NCI-H1092 (cell line): ENCODE results near the gene SART1.
"Not testable (repeated sequence)": the region's sequence is repeated elsewhere in the genome, so short reads cannot be mapped to it uniquely, and the experiment has no call there.

ENCODE experiments used
- DNase-seq: peaks from one replicate; lab custom pipeline; 2025; lab: John Stamatoyannopoulos, UW

Gene SART1

GRCh38 chr11:65931773-65932557 is 29.6 kb upstream of the SART1 start:
- DNase-seq, result no peak

DNA sequence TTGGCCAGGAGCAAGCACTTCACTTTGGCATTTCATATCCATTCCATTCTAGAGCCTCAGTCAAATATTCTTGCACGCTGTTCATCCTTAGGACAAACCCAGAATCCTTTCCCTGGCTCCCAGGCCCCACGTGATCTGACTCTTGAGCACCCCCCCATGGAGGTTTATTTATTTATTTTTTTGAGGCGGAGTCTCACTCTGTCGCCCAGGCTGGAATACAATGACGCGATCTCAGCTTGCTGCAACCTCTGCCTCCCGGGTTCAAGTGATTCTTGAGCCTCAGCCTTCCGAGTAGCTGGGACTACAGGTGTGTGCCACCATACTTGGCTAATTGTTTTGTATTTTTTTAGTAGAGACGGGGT is 29.0 kb upstream of the SART1 start:
- DNase-seq, result no peak

GRCh38 chr11:65934014-65934413 is 27.5 kb upstream of the SART1 start:
- DNase-seq, result no peak

- no peak for DNase-seq
Measured at GRCh38 chr11:65937766-65938165, 23.8 kb upstream of the SART1 start.

DNA sequence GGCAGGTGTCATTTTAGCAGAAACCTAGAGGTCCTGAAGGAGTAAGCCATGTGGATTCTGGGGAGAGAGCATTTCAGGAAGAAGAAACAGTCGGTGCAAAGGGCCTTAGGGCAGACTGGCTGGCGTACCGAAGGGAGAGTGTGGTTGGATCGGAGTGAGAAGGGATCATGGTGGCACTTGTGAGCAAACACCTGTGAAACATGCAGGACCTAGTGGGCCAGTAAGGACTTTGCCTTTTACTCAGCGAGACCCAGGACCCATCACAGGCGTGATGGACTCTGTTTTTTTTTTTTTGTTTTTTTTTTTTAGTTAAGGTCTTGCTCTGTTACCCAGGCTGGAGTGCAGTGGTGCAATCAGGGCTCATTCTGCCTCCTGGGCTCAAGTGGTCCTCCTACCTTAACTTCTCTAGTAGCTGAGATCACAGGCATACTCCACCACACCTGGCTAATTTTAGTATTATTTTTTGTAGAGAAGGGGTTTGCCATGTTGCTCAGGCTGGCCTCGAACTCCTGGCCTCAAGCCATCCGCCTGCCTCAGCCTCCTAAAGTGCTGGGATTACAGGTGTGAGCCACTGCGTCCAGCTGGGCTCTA is 19.7 kb upstream of the SART1 start:
- no peak for DNase-seq

DNA sequence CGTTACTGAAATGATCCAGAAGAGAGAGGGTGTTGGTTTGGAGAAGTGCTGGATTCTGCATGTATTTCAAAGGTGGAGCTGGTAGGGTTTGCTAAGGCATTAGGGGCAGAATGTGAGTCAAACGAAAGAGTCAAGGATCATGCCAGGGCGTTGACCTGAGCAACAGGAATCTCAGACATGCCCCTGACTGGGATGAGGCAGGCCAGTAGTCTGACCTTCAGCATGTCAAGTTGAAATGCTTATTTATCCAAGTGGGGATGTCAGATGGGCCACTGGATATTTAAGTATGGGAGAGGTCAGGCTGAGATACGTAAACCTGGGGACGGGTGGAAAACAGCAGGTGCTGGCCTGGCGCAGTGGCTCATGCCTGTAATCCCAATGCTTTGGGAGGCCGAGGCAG is 19.0 kb upstream of the SART1 start:
- DNase-seq, result no peak

- DNase-seq, result no peak
Measured at GRCh38 chr11:65944191-65944590, 17.3 kb upstream of the SART1 start.

DNA sequence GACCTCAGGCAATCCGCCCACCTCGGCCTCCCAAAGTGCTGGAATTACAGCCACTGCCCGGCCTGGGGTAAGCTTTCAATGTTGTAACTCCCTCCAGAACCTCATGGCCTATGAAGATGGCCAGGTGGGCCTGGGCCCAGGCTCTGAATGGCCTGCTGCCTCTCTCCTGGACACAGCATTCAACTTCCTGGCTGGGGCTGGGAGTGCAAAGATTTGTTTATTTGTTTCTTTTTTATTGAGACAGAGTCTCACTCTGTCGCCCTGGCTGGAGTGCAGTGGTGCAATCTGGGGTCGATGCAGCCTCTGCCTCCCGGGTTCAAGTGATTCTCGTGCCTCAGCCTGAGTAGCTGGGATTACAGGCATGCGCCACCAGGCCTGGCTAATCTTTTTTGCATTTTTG is 16.8 kb upstream of the SART1 start:
- DNase-seq, result no peak

GRCh38 chr11:65945430-65945911 is 16.1 kb upstream of the SART1 start, which contains the start of gene TSGA10IP:
Gene TSGA10IP (plus strand): TSS chr11:65945480. CDS start chr11:65945676, 196 bp downstream.
- DNase-seq, result no peak

- no peak for DNase-seq
Measured at GRCh38 chr11:65945941-65946558, 15.5 kb upstream of the SART1 start.

GRCh38 chr11:65946655-65947054 is 14.9 kb upstream of the SART1 start:
- no peak for DNase-seq

DNA sequence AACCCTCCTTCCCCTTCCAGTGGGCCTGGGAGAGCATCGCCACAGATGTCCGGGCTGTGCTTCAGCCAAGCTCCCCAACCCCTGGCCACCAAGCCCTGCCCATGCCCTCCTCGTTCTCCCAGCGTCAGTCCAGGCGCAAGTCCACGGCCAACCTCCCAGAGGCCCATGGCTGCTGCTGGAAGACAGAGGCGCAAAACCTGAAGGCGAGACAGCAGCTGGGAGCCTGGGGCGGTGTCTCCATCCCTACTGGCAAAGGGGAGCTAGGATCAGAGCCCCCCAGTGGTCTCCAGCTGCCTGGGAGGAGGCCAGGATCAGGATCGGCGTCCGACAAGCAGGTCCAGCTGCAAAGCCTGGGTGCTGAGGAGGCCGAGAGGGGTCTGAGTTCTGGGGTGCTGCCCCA is 14.4 kb upstream of the SART1 start:
- DNase-seq, result no peak

DNA sequence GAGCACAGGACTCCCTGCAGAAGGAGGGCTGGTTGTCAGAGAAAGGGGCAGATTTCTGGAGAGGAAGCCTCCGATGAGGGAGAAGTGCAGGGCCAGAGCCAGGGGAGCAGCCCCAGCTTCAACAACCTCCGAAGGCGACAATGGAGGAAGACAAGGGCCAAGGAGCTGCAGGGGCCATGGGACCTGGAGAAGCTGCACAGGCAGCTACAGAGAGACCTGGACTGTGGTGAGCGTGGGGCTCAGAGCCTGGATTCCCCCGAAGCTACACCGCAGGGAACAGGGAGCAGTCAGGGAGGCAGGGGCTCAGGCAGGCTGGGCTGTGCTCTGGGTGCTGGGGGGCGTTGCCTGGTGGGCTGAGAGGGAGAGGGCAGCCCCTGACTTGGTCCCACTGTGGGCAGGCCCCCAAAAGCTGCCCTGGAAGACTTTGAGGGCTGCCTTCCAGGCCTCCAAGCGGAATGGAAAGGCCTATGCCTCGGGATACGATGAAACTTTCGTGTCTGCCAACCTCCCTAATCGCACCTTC is 13.9 kb upstream of the SART1 start:
- DNase-seq, result no peak

- not testable (repeated sequence) for DNase-seq
Measured at GRCh38 chr11:65950711-65951110, 10.8 kb upstream of the SART1 start.

DNA sequence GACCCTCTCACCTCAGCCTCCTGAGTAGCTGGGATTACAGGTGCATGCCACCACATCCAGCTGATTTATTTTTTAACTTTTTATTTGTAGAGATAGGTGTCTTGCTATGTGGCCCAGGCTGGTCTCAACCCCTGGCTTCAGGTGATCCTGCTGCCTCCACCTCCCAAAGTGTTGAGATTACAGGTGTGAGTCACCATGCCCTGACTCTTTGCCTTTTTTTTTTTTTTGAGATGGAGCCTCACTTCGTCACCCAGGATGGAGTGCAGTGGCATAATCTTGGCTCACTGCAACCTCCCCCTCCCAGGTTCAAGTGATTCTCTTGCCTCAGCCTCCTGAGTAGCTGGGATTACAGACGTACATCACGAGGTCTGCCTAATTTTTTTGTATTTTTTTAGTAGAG is 9.9 kb upstream of the SART1 start:
- DNase-seq, result not testable (repeated sequence)

- no peak for DNase-seq
Measured at GRCh38 chr11:65952052-65952521, 9.4 kb upstream of the SART1 start.

DNA sequence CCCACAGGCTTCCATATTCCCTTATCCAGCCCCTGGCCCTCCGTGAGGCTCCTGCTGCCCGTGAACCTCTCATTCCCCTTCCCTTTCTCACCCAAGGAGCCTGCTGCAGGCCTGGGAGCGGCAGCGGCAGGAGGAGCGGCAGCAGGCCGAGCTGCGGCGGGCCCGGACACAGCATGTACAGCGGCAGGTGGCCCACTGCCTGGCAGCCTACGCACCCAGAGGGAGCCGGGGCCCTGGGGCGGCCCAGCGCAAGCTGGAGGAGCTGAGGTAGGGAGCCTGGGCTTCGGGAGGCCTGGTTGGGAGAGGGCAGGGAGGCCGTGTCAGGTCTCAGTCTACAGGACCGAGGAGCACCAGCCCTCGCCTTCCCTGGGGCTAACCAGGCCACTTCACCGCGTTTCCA is 8.1 kb upstream of the SART1 start:
- DNase-seq, result no peak

DNA sequence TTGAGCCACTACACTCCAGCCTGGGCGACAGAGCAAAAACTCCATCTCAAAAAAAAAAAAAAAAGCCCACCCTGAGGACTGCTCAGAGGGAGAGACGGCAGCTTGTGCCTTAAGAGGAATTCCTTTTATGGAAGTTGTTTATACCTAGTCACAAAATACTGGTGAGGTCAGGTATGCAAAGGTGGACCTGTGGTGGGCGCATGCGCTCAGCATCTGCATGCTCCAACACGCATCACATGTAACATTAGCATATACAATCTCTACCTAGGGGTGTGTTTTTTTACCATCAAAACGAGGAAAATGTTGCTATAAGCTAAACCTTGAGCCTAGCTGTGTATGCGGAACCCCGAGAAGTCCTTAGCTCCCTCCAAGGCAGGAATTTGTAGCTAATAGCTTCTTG is 6.8 kb upstream of the SART1 start:
- no peak for DNase-seq

GRCh38 chr11:65958291-65958690 is 3.2 kb upstream of the SART1 start:
- DNase-seq, result no peak

- DNase-seq, result no peak
Measured at GRCh38 chr11:65958774-65959420, 2.6 kb upstream of the SART1 start.

- DNase-seq, result no peak
Measured at GRCh38 chr11:65960824-65961266, 689 bp upstream of the SART1 start.

GRCh38 chr11:65962141-65962564 is 619 bp downstream of the SART1 start:
- no peak for DNase-seq
